ENCODE results near the gene GIPR.
A peak's percentile ranks its signal among the peaks of the same experiment; 100 is the strongest.
"Not testable (repeated sequence)": the region's sequence is repeated elsewhere in the genome, so short reads cannot be mapped to it uniquely, and the experiment has no call there.

The GIPR gene

DNA sequence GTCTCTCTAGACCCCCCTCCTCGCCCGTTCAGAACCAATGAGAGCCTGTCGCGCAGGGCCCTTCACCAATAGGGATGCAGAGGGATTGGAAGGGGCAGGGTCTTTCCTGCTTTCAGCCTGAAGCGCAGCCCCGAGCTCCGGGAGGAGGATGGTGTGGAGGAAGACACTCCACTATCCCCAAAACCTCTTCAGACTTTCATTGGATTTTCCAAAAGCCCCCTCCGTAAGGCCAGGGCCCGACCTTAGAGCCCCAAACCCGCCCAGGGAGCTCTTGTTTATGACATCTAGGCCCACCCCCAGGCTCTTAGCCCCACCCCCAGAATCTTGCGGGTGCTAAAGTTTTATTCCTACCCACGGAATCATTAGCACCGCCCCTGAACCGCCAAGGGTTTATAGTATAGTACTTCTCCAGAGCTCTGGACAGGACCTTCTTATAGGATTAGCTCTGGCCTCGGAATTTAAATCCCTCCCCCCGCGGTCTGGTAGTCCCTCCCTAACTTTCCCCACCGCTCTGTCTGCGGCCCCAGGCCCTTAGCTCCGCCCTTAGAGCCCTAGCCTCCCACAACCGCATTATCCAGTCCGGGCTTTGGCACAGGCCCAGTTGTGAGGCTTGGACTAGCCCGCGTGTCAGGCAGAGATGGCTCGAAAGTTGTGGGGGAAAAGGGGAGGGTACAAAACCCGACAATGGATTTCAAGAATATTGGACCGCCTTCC, 22.2 kb upstream of the GIPR start:
- peak; percentile 78 for DNase-seq

DNA sequence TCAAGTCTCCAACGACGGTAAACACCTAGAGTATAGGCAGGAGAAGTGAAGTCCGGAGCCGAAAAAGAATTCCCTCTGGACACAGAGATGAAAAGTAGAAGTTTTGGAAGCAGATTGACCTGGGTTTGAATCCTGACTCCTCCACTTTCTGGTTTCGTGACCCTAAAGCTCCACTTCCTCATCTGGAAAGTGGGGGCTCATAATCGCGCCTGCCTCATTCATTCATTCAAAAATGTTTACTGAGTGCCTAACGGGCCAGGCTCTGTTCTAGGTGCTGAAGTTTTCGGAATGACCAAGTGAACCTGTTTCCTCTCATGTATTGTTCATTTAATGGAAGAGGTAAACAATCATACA, 21.7 kb upstream of the GIPR start:
- no peak for DNase-seq

DNA sequence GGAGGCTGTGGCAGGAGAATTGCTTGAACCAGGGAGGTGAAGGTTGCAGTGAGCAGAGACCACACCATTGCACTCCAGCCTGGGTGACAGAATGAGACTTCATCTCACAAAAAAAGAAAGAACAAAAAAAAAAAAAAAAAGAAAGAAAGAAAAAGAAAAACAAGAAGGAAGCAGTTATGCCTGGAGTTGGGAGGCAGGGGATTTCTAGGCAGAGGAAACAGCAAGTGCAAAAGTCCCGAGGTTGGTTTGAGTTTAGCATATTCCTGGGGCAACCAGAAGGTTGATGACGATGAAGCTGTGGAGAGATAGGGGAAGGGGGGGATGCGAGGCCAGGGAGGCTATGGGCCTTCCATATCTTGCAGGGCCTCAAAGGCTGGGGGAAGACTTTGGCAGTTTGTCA, 17.3 kb upstream of the GIPR start:
- DNase-seq, result no peak

DNA sequence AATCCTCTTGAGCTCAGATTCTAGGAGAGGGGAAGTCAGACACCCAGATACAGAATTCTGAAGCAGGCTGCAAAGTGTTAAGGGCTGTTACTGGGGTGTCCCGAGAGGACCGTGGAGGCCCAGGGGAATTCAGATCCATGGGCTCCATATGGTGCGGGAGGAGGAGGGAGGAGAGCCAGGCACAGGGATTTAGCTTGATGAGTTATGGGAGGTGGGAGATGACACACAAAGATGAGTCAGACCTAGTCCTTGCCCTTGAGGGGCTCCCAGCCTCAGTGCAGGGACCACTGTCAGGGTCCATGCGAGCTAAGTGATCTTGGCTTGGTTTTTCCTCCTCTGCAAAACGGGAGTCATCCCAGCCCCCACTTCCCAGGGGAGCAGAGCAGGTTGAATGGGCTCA, 14.4 kb upstream of the GIPR start:
- DNase-seq, result peak; percentile 84

DNA sequence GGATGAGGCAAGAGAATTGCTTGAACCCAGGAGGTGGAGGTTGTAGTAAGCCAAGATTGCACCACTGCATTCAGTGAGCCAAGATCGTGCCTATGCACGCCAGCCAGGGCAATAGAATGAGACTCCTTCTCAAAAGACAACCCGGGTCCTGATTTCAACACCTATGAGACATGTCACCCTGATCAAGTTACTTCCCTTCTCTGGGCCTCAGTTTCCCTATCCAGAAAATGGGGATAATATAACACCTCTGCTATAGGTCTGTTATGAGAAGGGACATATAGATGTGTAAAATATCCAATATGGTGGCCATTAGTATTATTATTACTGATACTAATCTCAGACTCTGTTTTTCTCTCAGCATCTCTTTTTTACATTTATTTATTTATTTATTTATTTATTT, 12.9 kb upstream of the GIPR start:
- no peak for DNase-seq

DNA sequence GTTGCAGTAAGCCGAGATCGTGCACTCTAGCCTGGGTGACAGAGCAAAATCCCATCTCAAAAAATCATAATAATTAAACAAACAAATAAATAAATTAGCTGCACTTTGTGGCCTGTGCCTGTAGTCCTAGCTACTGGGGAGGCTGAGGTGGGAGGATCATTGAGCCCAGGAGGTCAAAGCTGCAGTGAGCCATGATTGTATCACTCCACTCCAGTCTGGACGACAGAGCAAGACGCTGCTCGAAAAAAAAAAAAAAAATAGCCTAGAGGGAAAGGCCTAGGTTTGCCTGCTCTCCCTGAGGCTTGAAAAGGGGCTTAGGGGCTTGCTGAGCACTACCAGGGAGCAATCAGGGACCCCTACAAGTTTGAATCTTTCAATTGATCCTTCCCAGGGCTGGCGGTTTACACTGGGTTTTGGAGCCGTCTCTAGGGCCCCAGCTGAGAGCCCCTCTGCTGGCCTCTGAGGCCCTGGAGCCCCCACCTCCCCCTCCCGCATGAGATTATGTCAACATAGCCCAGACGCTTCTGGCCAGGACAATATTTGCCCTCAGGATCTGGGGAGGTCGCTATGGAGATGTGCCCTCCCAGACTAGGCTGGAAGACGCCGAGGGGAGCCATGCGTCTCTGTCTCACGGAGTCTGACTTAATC, 10.4 kb upstream of the GIPR start:
- no peak for DNase-seq

DNA sequence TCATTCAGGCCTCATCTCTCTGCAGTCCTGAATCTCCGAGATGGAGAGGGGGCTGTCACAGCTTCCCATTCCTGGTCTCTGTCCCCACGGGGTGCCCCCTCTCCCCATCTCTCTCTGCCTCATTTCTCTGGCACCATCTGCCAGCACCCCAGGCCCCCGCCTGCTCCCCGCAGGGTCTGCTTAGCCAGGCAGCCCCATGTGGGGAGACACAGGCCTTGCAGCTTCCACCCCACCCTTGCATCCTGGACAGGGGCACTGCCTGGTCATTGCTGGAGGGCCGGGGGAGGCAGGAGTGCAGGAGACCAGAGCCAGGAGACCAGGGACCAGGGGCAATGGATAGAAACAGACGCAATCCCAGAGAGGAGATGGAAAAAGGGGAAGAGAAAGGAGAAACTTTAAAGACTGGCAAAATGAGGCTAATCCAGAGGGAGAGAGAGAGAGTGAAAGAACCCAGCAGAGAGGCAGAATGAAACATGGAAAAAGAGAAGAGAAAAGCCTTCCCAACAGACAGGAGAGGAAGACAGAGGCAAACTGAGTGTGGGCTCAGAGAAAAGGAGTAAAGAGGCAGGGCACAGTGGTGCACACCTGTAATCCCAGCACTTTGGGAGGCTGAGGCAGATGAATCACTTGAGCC, 8.8 kb upstream of the GIPR start:
- DNase-seq, result no peak

DNA sequence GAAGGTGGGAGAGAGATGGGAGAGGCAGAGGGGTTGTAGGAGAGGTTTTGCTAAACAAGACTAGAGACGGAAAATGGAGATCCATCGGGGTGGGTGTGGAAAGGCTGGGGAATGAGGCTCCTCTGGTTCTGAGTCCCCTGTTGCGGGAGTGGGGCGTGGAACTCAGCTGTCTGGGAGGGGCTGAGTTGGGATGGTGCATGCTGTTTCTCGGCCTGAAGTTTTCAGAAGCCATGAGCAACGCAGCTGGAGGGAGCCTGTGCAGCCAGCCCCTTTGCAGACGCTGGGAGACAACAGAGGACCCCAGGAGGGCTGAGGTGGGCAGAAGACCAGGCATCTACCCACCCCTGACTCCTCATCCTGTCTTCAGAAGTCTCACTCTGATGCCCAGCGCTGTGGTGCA, 7.4 kb upstream of the GIPR start:
- DNase-seq, result no peak

DNA sequence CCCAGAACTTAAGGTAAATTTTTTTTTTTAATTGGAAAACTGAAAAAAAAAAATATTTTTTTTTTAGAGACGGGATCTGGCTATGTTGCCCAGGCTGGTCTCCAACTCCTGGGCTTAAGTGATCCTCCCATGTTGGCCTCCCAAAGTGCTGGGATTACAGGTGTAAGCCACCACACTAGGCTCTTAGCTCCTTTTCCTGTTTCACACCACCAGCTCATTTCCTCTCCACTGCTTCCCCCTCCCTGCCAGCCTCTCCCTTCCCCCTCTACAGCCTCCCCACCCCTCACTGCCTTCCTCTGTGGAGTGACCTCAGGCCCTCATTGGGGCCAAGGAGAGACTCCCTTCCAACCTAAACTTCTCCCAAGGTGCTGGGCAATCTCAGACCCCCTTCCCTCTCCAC, 4.2 kb upstream of the GIPR start:
- no peak for DNase-seq

DNA sequence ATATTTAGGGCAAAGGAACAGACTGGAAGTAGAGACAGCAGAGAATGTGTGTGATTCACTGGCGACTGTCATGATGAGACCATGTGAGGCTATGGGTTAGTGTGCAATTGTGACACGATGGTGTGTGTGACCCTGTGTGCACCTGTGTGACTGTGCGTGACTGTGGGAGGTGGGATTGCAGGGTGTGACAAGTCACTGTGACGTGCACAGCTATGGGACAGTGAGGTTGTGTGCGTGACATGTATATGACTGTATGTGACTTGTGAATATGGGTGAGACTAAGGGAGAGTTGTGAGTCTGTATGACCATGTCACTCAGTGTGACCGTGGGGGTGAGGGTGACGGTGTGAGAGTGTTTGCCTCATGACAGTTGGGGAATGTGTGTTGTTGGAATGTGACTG, 3.4 kb upstream of the GIPR start:
- no peak for DNase-seq

DNA sequence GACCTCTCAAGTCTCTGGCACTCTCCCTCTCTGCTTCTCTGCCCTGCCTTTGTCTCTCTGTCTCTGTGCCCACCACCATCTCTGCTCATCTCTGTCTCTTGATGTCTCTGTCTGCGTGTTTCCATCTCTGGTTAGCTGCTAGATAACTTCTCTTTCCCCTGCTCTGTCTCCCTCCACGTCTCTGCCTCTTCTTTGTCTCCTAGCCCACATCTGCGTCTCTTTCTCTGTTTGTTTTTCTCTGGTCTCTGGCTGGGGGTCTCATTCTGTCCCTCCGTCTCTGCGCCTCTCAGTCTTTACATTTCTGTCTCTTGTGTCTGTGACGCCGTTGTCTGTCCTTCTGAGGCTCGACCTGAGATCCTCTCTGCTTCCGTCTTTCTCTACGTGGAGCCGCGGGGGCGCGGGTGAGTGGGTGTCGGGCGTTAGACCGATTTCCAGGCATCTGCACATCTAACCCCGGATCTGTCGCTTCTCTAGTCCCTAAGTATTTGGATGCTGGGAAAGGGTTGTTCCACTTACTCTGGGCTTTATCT, 386 bp downstream of the GIPR start:
- no peak for DNase-seq

DNA sequence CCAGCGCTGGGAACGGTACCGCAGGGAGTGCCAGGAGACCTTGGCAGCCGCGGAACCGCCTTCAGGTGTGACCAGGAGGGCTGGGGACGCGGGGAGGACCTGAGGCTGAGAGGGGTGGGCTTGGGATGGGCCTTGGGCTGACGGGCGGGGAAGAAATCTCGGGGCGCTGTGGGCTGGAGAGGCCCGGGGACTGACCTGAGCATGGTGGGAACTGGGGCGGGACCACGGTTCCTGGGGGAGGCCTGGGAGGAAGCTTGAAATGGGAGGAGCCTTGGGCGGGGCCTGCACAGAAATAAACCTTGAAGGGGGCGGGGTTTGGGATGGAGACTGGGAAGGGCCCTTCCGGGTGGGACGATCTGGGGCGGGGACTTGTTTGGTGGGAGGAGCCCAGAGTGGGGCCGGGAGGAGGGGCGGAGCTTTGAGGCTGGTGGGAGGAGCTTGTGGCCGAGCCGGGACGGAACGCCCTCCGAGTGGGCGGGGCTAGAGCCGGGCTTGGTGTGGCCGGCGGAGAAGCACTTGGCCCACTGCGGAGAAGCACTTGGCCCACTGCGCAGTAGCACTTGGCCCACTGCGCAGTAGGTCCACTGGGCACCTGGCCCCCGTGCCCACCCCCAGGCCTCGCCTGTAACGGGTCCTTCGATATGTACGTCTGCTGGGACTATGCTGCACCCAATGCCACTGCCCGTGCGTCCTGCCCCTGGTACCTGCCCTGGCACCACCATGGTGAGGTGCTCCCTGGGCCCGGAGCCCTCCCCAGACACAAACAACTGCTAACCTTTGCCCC, 2.8 kb downstream of the GIPR start:
- DNase-seq, result no peak

DNA sequence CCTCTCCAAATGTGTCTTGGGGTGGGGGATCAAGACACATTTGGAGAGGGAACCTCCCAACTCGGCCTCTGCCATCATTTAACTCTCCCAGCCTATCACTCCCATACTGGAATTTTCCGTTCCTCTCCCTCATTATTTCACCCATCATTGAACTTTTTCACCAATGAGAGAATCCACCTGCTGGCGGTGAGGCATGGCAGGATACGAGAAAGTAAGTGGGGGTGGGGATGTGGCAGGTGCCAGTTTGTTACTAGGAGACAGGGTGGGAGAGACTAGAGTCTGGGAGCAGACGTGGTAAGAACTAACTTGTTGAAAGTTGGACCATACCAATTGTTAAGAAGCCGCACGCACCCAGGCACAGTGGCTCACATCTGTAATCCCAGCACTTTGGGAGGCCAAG, 6.9 kb downstream of the GIPR start:
- DNase-seq, result no peak

DNA sequence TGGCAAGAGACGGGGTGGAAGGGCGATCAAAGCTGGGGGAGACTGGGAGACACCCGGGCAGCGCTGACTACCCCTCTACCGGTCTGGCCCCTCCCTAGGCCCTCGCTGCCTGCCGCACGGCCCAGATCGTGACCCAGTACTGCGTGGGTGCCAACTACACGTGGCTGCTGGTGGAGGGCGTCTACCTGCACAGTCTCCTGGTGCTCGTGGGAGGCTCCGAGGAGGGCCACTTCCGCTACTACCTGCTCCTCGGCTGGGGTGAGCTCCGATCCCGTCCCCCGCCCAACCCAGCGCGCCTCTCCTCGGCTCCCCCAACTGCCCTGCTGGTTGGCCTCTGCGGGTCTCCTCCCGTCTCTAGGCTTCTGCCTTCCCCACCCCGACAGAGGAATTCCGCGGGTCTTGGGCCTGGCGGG, 8.8 kb downstream of the GIPR start:
- no peak for DNase-seq

DNA sequence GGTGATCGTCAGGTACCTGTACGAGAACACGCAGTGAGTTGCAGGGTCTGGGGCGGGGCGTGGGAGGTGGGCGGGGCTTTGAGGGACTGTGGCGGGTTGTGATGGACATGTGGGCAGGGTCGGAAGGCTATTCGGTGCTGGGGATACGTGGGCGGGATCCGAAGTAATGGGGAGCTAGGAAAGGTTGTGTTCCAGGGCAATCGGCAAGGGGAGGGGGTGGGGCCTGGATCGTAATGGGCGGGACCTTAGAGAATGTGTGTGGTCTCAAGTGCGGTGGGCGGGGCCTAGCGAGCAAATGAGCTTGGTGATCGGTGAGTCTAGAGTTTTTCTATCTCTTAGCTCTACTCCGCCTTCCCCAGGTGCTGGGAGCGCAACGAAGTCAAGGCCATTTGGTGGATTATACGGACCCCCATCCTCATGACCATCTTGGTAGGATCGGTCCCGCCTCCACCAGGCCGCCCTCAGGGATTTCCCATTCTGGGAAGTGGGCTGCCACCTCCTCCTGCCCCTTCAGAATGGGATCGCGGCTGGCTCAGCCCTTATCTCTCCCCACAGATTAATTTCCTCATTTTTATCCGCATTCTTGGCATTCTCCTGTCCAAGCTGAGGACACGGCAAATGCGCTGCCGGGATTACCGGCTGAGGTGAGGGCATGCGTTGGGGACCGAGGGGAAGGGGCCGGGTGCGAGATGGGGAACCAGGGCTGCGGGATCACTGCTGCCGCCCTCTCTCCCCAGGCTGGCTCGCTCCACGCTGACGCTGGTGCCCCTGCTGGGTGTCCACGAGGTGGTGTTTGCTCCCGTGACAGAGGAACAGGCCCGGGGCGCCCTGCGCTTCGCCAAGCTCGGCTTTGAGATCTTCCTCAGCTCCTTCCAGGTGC, 9.6 kb downstream of the GIPR start:
- no peak for DNase-seq

DNA sequence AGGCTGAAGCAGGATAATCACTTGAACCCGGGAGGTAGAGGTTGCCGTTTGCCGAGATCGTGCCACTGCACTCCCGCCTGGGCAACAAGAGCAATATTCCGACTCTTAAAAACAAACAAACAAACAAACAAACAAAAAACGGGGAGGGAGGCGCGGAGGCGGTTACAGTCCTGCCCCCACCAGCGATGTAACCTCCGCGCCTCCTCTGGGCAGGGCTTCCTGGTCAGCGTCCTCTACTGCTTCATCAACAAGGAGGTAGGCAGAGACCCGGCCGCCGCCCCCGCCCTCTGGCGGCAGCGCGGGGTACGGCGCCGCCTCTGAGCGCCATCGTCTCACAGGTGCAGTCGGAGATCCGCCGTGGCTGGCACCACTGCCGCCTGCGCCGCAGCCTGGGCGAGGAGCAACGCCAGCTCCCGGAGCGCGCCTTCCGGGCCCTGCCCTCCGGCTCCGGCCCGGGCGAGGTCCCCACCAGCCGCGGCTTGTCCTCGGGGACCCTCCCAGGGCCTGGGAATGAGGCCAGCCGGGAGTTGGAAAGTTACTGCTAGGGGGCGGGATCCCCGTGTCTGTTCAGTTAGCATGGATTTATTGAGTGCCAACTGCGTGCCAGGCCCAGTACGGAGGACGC, 13.5 kb downstream of the GIPR start:
- DNase-seq, result peak; percentile 3

DNA sequence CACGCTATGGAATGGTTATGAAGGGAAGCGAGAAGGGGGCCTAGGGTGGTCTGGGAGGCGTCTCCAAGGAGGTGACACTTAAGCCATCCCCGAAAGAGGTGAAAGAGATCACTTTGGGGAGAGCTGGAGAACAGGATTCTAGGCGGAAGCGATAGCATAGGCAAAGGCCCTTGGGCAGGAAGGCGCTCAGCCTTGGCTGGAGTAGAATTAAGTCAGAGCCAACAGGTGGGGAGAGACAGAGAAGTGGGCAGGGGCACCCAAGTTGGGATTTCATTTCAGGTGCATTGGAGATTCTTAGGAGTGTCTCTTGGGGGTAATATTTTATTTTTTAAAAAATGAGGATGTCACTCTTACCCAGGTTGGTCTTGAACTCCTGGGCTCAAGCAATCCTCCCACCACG, 14.1 kb downstream of the GIPR start:
- no peak for DNase-seq

DNA sequence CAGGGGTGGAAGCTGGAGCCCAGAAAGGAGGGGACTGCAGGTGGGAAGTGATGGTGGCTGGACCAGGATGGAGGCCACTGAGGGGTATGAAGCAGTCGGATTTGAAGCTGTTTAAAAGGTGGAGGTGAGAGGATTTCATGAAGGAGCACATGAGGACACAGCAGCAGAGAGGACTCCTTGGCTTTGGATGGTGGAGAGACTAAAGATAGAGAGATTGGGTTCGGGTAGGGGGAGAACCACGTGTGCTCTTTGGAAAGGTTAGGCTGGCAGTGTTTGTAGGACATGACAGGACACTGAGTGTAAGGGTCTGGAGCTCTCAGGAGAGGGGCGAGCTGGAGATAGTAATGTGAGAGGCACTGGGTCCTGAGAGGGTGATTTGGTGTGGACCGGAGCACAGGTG, 14.9 kb downstream of the GIPR start:
- DNase-seq, result no peak

DNA sequence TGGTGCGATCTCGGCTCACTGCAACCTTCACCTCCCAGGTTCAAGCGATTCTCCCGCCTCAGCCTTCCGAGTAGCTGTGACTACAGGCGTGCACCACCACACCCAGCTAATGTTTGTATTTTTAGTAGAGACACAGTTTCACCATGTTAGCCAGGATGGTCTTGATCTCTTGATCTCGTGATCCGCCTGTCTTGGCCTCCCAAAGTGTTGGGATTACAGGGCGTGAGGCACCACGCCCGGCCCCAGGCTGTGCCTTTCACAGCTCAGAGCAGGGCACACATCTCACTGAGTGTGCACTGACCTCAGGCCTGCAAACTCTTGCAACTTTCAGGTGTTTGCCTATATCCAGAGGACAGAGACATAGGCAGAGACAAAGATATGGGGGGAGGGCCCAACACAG, 17.0 kb downstream of the GIPR start:
- DNase-seq, result not testable (repeated sequence)

DNA sequence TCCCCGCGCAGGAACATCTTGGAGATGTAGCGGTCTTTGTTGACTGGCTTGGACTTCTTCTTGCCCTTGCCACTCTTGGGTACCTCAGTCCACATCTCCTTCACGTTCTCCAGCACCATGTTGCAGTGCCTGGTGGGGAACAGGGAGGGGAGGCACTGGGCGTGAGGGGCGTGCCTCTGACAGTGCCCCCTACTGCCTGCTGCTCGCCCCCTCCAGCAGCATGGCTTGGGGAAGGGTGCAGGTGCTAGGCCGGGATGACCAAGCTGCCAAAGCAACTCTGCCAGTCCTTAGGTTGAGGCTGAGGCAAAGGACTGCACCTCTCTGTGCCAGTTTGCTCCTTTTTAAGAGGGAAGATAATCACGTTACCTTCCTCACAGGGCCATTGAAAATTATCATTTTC, 19.6 kb downstream of the GIPR start:
- no peak for DNase-seq

DNA sequence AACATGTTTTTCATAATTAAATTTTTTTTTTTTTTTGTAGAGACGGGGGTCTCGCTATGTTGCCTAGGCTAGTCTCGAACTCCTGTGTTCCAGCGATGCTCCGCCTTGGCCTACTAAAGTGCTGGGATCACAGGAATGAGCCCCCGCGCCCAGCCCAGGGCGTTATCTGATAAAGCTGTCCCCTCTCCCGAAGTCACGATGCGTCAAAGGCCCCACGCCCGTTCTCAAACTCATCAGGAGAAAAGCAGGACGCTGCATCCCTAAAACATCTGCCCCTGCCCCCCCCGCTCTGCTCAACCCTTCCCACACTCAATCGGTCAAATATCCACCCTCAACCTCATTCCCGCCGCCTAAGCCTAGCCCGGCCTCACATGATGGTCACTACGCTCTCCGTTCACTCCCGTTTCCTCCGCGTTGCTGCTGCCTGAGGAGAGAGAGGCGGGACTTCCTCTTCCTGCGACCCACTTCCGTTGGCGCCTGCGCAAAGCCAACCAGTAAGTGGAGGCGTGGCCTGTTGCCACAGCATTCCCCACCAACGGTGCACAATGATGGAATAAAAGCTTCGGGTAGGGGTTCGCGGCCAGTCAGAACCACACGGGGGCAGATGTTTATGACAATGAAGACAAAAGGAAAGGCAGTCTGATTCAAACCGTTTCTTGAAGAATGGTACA, 23.6 kb downstream of the GIPR start, which contains the start of gene SNRPD2:
SNRPD2 (minus strand) TSS at position 438 of the 671 bp plus-strand sequence; CDS start at position 373, 65 bp downstream.
- DNase-seq, result peak; percentile 76
